Measurements from ENCODE around the gene HOXC10. TPM values are rescaled to one million over a fixed set of nuclear protein-coding genes. Genes with fewer than 3 reads are reported as not detected.

The HOXC10 gene
- total and polyA plus RNA-seq, 2 of the 8 experiments (the other 6 are each of a cell fraction or from before 2014, with no cell fraction given), result not detected

DNA sequence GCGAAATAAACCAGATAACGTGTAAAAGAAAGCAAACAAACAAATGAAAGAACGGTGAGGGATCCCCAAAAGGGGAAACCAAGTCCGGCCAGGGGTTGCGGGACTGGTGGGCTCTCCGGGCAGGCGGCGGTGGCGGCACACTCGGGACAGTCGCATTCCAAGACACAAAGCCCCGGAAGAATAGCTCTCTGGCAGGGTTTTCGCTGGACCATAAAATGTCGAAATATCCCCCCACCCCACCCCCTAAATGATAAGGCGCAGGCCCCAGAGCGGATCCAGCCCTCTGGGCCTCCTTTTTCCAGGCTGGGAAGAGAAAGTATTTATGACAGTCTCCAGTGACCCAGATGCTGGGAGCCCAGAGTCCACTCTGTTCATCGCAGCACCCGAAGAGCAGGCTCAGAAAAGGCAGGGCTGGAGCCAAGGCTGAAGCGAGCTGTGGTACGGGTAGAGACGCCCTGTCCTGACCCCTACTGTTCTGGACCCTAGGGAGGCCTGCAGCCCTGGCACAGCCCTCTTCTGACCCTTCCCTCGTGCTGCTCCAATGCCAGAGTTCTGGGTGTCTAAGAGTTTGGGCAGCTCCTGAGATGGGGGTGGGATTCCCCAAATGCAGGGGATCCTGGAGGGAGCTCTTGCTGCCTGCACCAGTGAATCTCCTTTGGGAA, 21.7 kb downstream of the HOXC10 start:
- Histone ChIP-seq H2BK20ac (ENCODE audit: low read length) (no peak overlapping the region), H3K23me2 (ENCODE audit: low read depth, low read length) (no peaks in the 10 kb centered on the region), H3K23ac (ENCODE audit: insufficient read length) (no peak overlapping the region), H4K5ac (ENCODE audit: insufficient read length, low read depth, low read length) (no peak overlapping the region), H3K18ac (ENCODE audit: extremely low read depth, low read length) (no peak overlapping the region), H4K91ac (replicated peaks; ENCODE audit: insufficient read length, low read length) (no peak overlapping the region), H3K27ac (ENCODE audit: low read depth, low read length) (no peak overlapping the region), H2AK5ac (ENCODE audit: low read depth, low read length) (no peak overlapping the region), H2AFZ (ENCODE audit: low read length) (no peak overlapping the region), H3K4me3 (ENCODE audit: extremely low read depth in 1 of 4, insufficient read depth in 2 of 4, low read depth in 3 of 4, low read length in 4 of 4) (no peak overlapping the region), H3K9me3 (ENCODE audit: insufficient read depth in 2 of 2, low read depth in 1 of 2, low read length in 1 of 2) (no peaks in the 10 kb centered on the region), H2BK120ac (replicated peaks; ENCODE audit: low read depth, low read length) (no peak overlapping the region), H4K8ac (ENCODE audit: extremely low read depth, insufficient read depth, low read length) (no peak overlapping the region), H3K36me3 (ENCODE audit: control insufficient read depth in 2 of 4, insufficient read depth in 4 of 4, low read length in 3 of 4) (peaks cover 0 to 2% (median 0%) of the 10 kb centered on the region in 4 experiments; a peak in 1 of 8 replicates), H3K27me3 (replicated peaks in 1 of 4; ENCODE audit: control insufficient read depth in 3 of 4, extremely low read depth in 1 of 4, insufficient read depth in 3 of 4, low read length in 3 of 4) (peaks cover 97 to 100% (median 100%) of the 10 kb centered on the region in 4 experiments), H2BK15ac (ENCODE audit: low read length) (no peak overlapping the region), H3K56ac (replicated peaks; ENCODE audit: insufficient read length, low read depth, low read length) (no peak overlapping the region), H3K14ac (ENCODE audit: insufficient read length) (no peak overlapping the region), H3K4ac (replicated peaks; ENCODE audit: insufficient read length, low read depth, low read length) (no peak overlapping the region), H3K79me1 (ENCODE audit: low read depth, low read length) (no peaks in the 10 kb centered on the region), H3K9ac (replicated peaks in 1 of 4; ENCODE audit: extremely low read depth in 1 of 4, low read depth in 3 of 4, low read length in 3 of 4) (no peak overlapping the region), H3K4me1 (replicated peaks in 1 of 4; ENCODE audit: control insufficient read depth in 3 of 4, insufficient read depth in 4 of 4, low read length in 3 of 4) (peaks cover 0 to 4% (median 0%) of the 10 kb centered on the region in 4 experiments; a peak in 2 of 7 replicates), H2BK5ac (ENCODE audit: low read depth, low read length) (no peak overlapping the region), H3K79me2 (ENCODE audit: control insufficient read depth in 1 of 2, insufficient read depth in 2 of 2, low read length in 2 of 2) (no peaks in the 10 kb centered on the region), H3K4me2 (ENCODE audit: insufficient read depth in 1 of 2, low read depth in 2 of 2, low read length in 2 of 2) (no peak overlapping the region), H2BK12ac (ENCODE audit: low read depth, low read length) (no peak overlapping the region), H4K20me1 (replicated peaks in 1 of 2; ENCODE audit: control insufficient read depth in 1 of 2, insufficient read depth in 2 of 2, low read length in 2 of 2) (peaks cover 0 to 37% of the 10 kb centered on the region in 2 experiments)
- ChIA-PET CTCF (ENCODE audit: partially characterized antibody) (interaction anchor here (0.6 to 11.3 kb wide), 20 partner anchors 10 to 1395 kb away, joined by 3 to 172 read pairs (median 10); partner anchors contain the start of genes HOXC10, HOXC5, HOXC6 and SMUG1), POLR2A (ENCODE audit: partially characterized antibody) (interaction anchor here (0.6 to 1.4 kb wide), 6 partner anchors 10 to 1822 kb away, joined by 3 read pairs; no protein-coding TSS in a partner anchor)
- 37% methylated on average over 22 of the region's 22 CpGs; no CpG with 5 or more reads in 1 of the 2 experiments for WGBS, 2 experiments (ENCODE audit: extremely low coverage in 1 of 2, insufficient coverage in 1 of 2, insufficient read length in 1 of 2, insufficient replicate concordance in 2 of 2, low coverage in 1 of 2, low lambda C conversion rate in 2 of 2, missing lambda C conversion rate in 1 of 2)
- no peak for TF ChIP-seq GABPA (IDR thresholded peaks at IDR 0.05; ENCODE audit: borderline replicate concordance, insufficient read depth, low read length)
- no peak for TF ChIP-seq RNF2 (IDR thresholded peaks at IDR 0.05; ENCODE audit: borderline replicate concordance, low read depth, low read length, missing control alignments, poor library complexity, severe bottlenecking)
- no peak for TF ChIP-seq GTF2F1 (IDR thresholded peaks at IDR 0.05; ENCODE audit: borderline replicate concordance, low read depth, low read length)
- no peak for TF ChIP-seq NANOG (IDR thresholded peaks at IDR 0.05; ENCODE audit: insufficient read depth, low read depth, low read length, poor library complexity, severe bottlenecking)
- DNase-seq (ENCODE audit: low read depth in 1 of 2, low spot score in 2 of 2) (no peak), FAIRE-seq (no peak)
